GM23338 (cell line): ENCODE results near the gene DDAH2. TPM values are rescaled to one million over a fixed set of nuclear protein-coding genes. Genes with fewer than 3 reads are reported as not detected.

ENCODE experiments used
- ATAC-seq: fragments of 200-7000 bp; cut with Tn5 transposase; 3 replicates; pipeline ENCODE4 v1.9.1; 2020
- DNase-seq: peaks from one replicate; pipeline ENCODE4 v3.0.0-alpha.2; 2015; ENCODE audit warnings: low spot score
- H2AFZ ChIP-seq: fragments of 200-600 bp; sonication (generic); 2 replicates; pipeline ENCODE4 v1.8.0; 2016; ENCODE audit warnings: antibody characterized with exemption, mild to moderate bottlenecking, moderate library complexity
- H3F3A ChIP-seq: fragments of 200-600 bp; sonication (generic); replicated peaks from 2 replicates; pipeline ENCODE4 v1.8.0; 2017; ENCODE audit warnings: antibody characterized with exemption, mixed run types, low read depth
- H3K27ac ChIP-seq: fragments of 200-600 bp; sonication (generic); 2 replicates; pipeline ENCODE4 v1.6.1; 2016; ENCODE audit warnings: low read depth
- H3K27me3 ChIP-seq: fragments of 200-600 bp; sonication (generic); 2 replicates; pipeline ENCODE4 v1.8.0; 2016; ENCODE audit warnings: mild to moderate bottlenecking, mixed run types, moderate library complexity; ENCODE audit not compliant: insufficient read depth
- H3K36me3 ChIP-seq: fragments of 200-600 bp; sonication (generic); 2 replicates; pipeline ENCODE4 v1.8.0; 2016; ENCODE audit warnings: mild to moderate bottlenecking; ENCODE audit not compliant: insufficient read depth
- H3K4me1 ChIP-seq: fragments of 200-600 bp; sonication (generic); 2 replicates; pipeline ENCODE4 v1.8.0; 2016; ENCODE audit warnings: mild to moderate bottlenecking, moderate library complexity; ENCODE audit not compliant: insufficient read depth
- H3K4me2 ChIP-seq: fragments of 200-600 bp; sonication (generic); 2 replicates; pipeline ENCODE4 v1.7.1; 2017; ENCODE audit warnings: mixed run types
- H3K4me3 ChIP-seq: fragments of 200-600 bp; sonication (generic); 2 replicates; pipeline ENCODE4 v1.6.1; 2016; ENCODE audit warnings: mixed run types
- H3K79me2 ChIP-seq: fragments of 200-600 bp; sonication (generic); replicated peaks from 2 replicates; pipeline ENCODE4 v1.8.0; 2017; ENCODE audit warnings: mild to moderate bottlenecking; ENCODE audit not compliant: insufficient read depth
- H3K9me2 ChIP-seq: fragments of 200-600 bp; sonication (generic); 2 replicates; pipeline ENCODE4 v1.8.0; 2017; ENCODE audit not compliant: insufficient read depth
- H4K20me1 ChIP-seq: fragments of 200-600 bp; sonication (generic); replicated peaks from 2 replicates; pipeline ENCODE4 v1.8.0; 2017; ENCODE audit warnings: mild to moderate bottlenecking; ENCODE audit not compliant: insufficient read depth
- H3K27ac Mint-ChIP-seq: 2 replicates; pipeline ENCODE4 v1.8.0; 2020; ENCODE audit warnings: inconsistent platforms, mild to moderate bottlenecking, moderate library complexity, mixed read lengths
- H3K27me3 Mint-ChIP-seq: 3 replicates; pipeline ENCODE4 v1.8.0; 2022; ENCODE audit warnings: low read depth, mild to moderate bottlenecking, moderate library complexity, mixed read lengths, inconsistent platforms; ENCODE audit not compliant: insufficient read depth, poor library complexity
- H3K36me3 Mint-ChIP-seq: 3 replicates; pipeline ENCODE4 v1.8.0; 2021; ENCODE audit warnings: low read depth, mild to moderate bottlenecking, inconsistent platforms, moderate library complexity, mixed read lengths
- H3K4me1 Mint-ChIP-seq: 3 replicates; pipeline ENCODE4 v1.8.0; 2020; ENCODE audit warnings: mild to moderate bottlenecking, inconsistent platforms, mixed read lengths
- H3K4me3 Mint-ChIP-seq: 3 replicates; pipeline ENCODE4 v1.8.0; 2021; ENCODE audit warnings: moderate library complexity, mild to moderate bottlenecking, inconsistent platforms, mixed read lengths
- H3K9me3 Mint-ChIP-seq: 3 replicates; pipeline ENCODE4 v1.8.0; 2020; ENCODE audit warnings: moderate library complexity, mild to moderate bottlenecking, inconsistent platforms, mixed read lengths
- CREB1 ChIP-seq: fragments of 250-450 bp; sonication (Bioruptor Pico); IDR thresholded peaks from 2 replicates; pipeline ENCODE4 v1.5.0; 2020; ENCODE audit warnings: low read depth, mild to moderate bottlenecking, moderate library complexity
- EZH2 ChIP-seq: fragments of 200-600 bp; sonication (generic); IDR thresholded peaks from one replicate; pipeline ENCODE4 v1.8.0; 2017; ENCODE audit warnings: antibody characterized with exemption, mild to moderate bottlenecking, low read depth; ENCODE audit not compliant: unreplicated experiment
- EZH2phosphoT487 ChIP-seq: fragments of 200-600 bp; sonication (generic); IDR thresholded peaks from one replicate; pipeline ENCODE4 v1.8.1; 2018; ENCODE audit warnings: antibody characterized with exemption; ENCODE audit not compliant: unreplicated experiment
- JUNB ChIP-seq: IDR thresholded peaks from one replicate; pipeline ENCODE4 v1.6.1; 2016; ENCODE audit warnings: antibody characterized with exemption; ENCODE audit not compliant: unreplicated experiment
- NANOG ChIP-seq: IDR thresholded peaks from 2 replicates; pipeline ENCODE4 v1.6.1; 2016; ENCODE audit warnings: antibody characterized with exemption, borderline replicate concordance
- POLR2AphosphoS5 ChIP-seq: IDR thresholded peaks from 2 replicates; pipeline ENCODE4 v1.6.1; 2016; ENCODE audit warnings: antibody characterized with exemption, low read depth
- STAT1 ChIP-seq: IDR thresholded peaks from one replicate; pipeline ENCODE4 v1.6.1; 2016; ENCODE audit warnings: antibody characterized with exemption; ENCODE audit not compliant: unreplicated experiment
- ZNF114 ChIP-seq: fragments of 250-450 bp; sonication (Bioruptor Pico); IDR thresholded peaks from 2 replicates; pipeline ENCODE4 v1.5.0; 2020; ENCODE audit warnings: mild to moderate bottlenecking, moderate library complexity
- ZNF331 ChIP-seq: fragments of 250-450 bp; sonication (Bioruptor Pico); IDR thresholded peaks from 2 replicates; pipeline ENCODE4 v1.5.0; 2020; ENCODE audit warnings: low read depth, mild to moderate bottlenecking, moderate library complexity
- polyA plus RNA-seq: library from polyadenylated mRNA; unstranded; fragments of >200 nt; fragmentation: Nextera tagmentation; extraction: Ambion mirVana; gene quantifications from 2 replicates; pipeline ENCODE4 v1.2.1, GENCODE V29; 2016
- total RNA-seq: library from RNA; depleted of rRNA; stranded (reverse); fragments of >200 nt; shearing (Covaris generic); gene quantifications from 2 replicates; pipeline ENCODE4 v1.2.3, GENCODE V29; 2014
- TF ChIP-seq, protein P1 (sequence below), 2 experiments: fragments of 200-600 bp in 1 of 2; sonication (generic) in 1 of 2; conservative IDR thresholded peaks; 2 replicates each; pipeline versions ENCODE4 v1.5.1 to v1.6.1; 2016 to 2017; ENCODE audit warnings: antibody characterized with exemption in 2 of 2, low read depth in 2 of 2, mild to moderate bottlenecking in 2 of 2, moderate library complexity in 1 of 2
- TF ChIP-seq, protein P2 (sequence below): IDR thresholded peaks from 2 replicates; pipeline ENCODE4 v1.6.1; 2016; ENCODE audit warnings: antibody characterized with exemption
- TF ChIP-seq, protein P3 (sequence below): IDR thresholded peaks from one replicate; pipeline ENCODE4 v1.6.1; 2018; ENCODE audit warnings: antibody characterized with exemption; ENCODE audit not compliant: unreplicated experiment

Gene DDAH2
- total and polyA plus RNA-seq, 2 experiments from 2014 or later, result 58.7 to 65.1 TPM

DNA sequence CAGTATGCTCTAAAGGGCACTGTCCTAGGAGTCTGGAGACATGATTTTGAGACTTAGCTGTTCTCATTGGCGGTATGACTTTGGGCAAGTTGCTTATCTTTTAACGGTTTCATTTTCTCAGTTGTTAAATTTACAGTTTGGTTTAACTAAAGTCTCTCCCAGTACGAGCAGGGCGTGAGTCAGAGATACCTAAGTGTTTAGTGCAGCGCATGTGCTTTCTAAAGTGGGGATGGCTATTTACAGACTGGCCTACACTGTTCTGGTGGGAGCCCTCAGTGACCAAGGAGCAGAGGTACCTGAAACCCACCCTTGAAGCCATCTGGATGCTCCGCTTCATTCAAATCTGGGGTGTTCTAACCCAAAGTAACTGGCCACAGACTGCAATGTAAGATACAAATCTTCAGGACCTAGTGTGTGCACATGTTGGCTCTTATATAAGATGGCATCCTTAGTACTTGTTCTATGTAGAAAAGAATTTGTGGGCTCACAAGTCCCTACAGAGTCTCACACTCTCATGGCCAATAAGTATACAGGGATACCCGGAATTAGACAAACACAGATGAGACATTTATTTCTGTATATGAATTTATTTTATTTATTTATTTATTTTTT, 21.4 kb upstream of the DDAH2 start:
- no peaks in the 10 kb centered on the region for H3K36me3 ChIP-seq
- Mint-ChIP-seq H3K9me3 (no peaks in the 10 kb centered on the region), H3K4me3 (no peak overlapping the region), H3K27ac (no peak overlapping the region; the same call in 1 of the 2 replicates), H3K4me1 (no peaks in the 10 kb centered on the region), H3K27me3 (peaks cover 7% of the 10 kb centered on the region), H3K36me3 (peaks cover 13% of the 10 kb centered on the region)
- H3K27ac ChIP-seq, result no peak overlapping the region
- no peaks in the 10 kb centered on the region for H3K79me2 ChIP-seq
- H3K4me1 ChIP-seq, result no peaks in the 10 kb centered on the region
- TF ChIP-seq CREB1 (CRISPR knock-in tag), result no peak
- TF ChIP-seq EZH2phosphoT487, result no peak
- no peak for TF ChIP-seq ZNF331 (CRISPR knock-in tag)
- no peak for TF ChIP-seq NANOG
- TF ChIP-seq, protein P1, sequence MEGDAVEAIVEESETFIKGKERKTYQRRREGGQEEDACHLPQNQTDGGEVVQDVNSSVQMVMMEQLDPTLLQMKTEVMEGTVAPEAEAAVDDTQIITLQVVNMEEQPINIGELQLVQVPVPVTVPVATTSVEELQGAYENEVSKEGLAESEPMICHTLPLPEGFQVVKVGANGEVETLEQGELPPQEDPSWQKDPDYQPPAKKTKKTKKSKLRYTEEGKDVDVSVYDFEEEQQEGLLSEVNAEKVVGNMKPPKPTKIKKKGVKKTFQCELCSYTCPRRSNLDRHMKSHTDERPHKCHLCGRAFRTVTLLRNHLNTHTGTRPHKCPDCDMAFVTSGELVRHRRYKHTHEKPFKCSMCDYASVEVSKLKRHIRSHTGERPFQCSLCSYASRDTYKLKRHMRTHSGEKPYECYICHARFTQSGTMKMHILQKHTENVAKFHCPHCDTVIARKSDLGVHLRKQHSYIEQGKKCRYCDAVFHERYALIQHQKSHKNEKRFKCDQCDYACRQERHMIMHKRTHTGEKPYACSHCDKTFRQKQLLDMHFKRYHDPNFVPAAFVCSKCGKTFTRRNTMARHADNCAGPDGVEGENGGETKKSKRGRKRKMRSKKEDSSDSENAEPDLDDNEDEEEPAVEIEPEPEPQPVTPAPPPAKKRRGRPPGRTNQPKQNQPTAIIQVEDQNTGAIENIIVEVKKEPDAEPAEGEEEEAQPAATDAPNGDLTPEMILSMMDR (conservative IDR thresholded peaks at IDR 0.05; ENCODE audit: low read depth in 2 of 2), result no peak
- TF ChIP-seq, protein P2, sequence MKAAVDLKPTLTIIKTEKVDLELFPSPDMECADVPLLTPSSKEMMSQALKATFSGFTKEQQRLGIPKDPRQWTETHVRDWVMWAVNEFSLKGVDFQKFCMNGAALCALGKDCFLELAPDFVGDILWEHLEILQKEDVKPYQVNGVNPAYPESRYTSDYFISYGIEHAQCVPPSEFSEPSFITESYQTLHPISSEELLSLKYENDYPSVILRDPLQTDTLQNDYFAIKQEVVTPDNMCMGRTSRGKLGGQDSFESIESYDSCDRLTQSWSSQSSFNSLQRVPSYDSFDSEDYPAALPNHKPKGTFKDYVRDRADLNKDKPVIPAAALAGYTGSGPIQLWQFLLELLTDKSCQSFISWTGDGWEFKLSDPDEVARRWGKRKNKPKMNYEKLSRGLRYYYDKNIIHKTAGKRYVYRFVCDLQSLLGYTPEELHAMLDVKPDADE, result no peak
- TF ChIP-seq ZNF114 (CRISPR knock-in tag), result no peak
- H3K27me3 ChIP-seq, result no peaks in the 10 kb centered on the region
- H3F3A ChIP-seq, result 0 out of 2 replicates have a peak, but pooled peaks cover 4% of the 10 kb centered on the region
- no peaks in the 10 kb centered on the region; the same call in 1 of the 2 replicates for H4K20me1 ChIP-seq
- H3K4me2 ChIP-seq, result no peak overlapping the region
- no peak for DNase-seq
- H2AFZ ChIP-seq, result no peak overlapping the region
- no peaks in the 10 kb centered on the region for H3K9me2 ChIP-seq
- no peak for ATAC-seq
- no peak overlapping the region for H3K4me3 ChIP-seq

DNA sequence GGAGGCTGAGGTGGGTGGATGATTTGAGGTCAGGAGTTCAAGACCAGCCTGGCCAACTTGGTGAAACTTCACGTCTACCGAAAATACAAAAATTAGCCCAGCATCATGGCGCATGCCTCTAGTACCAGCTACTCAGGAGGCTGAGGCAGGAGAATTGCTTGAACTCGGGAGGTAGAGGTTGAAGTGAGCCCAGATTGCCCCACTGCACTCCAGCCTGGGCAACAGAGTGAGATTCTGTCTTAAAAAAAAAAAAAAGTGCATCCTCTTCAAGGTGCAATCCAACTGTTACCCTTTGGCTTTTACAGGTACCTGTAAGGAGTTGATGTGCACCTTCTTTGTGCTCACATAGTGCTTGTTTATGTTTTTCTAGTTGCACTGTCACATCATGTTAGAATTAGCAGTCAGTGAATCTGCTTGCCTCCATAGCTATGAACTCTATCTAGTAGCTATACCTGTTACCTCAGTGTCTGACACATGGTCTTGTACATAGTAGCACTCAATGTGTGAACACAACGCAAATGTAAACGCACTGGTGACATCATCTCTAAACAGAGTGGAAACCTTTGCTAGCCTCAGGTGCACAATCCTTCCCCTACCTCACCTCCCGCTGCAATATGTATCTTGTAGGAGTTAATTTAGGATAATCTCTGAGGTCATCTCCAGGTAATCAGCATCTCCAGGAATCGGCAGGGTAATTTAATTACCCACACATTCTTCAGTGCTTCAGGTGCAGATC, 20.4 kb upstream of the DDAH2 start:
- Histone ChIP-seq H4K20me1 (no peaks in the 10 kb centered on the region; the same call in 1 of the 2 replicates), H3K27me3 (no peaks in the 10 kb centered on the region), H3K79me2 (no peaks in the 10 kb centered on the region), H3F3A (0 out of 2 replicates have a peak, but pooled peaks cover 4% of the 10 kb centered on the region), H3K27ac (no peak overlapping the region), H3K4me2 (no peak overlapping the region), H3K36me3 (no peaks in the 10 kb centered on the region), H3K4me3 (no peak overlapping the region), H2AFZ (no peak overlapping the region), H3K9me2 (no peaks in the 10 kb centered on the region), H3K4me1 (no peaks in the 10 kb centered on the region)
- Mint-ChIP-seq H3K27ac (no peak overlapping the region), H3K4me1 (peaks cover 6% of the 10 kb centered on the region), H3K4me3 (no peak overlapping the region), H3K9me3 (no peaks in the 10 kb centered on the region), H3K27me3 (peaks cover 8% of the 10 kb centered on the region), H3K36me3 (peaks cover 13% of the 10 kb centered on the region)
- no peak for DNase-seq
- ATAC-seq, result no peak
- no peak for TF ChIP-seq ZNF331 (CRISPR knock-in tag)
- no peak for TF ChIP-seq NANOG
- no peak for TF ChIP-seq JUNB
- TF ChIP-seq EZH2, result no peak
- TF ChIP-seq CREB1 (CRISPR knock-in tag), result no peak
- TF ChIP-seq, protein P1 (conservative IDR thresholded peaks at IDR 0.05; ENCODE audit: low read depth in 2 of 2), result no peak
- no peak for TF ChIP-seq STAT1
- TF ChIP-seq, protein P3, sequence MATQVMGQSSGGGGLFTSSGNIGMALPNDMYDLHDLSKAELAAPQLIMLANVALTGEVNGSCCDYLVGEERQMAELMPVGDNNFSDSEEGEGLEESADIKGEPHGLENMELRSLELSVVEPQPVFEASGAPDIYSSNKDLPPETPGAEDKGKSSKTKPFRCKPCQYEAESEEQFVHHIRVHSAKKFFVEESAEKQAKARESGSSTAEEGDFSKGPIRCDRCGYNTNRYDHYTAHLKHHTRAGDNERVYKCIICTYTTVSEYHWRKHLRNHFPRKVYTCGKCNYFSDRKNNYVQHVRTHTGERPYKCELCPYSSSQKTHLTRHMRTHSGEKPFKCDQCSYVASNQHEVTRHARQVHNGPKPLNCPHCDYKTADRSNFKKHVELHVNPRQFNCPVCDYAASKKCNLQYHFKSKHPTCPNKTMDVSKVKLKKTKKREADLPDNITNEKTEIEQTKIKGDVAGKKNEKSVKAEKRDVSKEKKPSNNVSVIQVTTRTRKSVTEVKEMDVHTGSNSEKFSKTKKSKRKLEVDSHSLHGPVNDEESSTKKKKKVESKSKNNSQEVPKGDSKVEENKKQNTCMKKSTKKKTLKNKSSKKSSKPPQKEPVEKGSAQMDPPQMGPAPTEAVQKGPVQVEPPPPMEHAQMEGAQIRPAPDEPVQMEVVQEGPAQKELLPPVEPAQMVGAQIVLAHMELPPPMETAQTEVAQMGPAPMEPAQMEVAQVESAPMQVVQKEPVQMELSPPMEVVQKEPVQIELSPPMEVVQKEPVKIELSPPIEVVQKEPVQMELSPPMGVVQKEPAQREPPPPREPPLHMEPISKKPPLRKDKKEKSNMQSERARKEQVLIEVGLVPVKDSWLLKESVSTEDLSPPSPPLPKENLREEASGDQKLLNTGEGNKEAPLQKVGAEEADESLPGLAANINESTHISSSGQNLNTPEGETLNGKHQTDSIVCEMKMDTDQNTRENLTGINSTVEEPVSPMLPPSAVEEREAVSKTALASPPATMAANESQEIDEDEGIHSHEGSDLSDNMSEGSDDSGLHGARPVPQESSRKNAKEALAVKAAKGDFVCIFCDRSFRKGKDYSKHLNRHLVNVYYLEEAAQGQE, result no peak
- TF ChIP-seq EZH2phosphoT487, result no peak
- no peak for TF ChIP-seq POLR2AphosphoS5
